Esophagus muscularis mucosa (tissue), 3 donors: Measurements from ENCODE around the gene OSR1.

Experiments used
- CTCF ChIP-seq, 3 experiments: fragments of 200-600 bp in 2 of 3; fragments of 450-650 bp in 1 of 3; sonication (generic) in 2 of 3; IDR thresholded peaks; one replicate each; pipeline ENCODE4 v1.5.1; 2017 to 2019; ENCODE audit warnings: antibody characterized with exemption in 3 of 3, mild to moderate bottlenecking in 2 of 3, moderate library complexity in 1 of 3
- POLR2A ChIP-seq: fragments of 450-650 bp; IDR thresholded peaks from one replicate; pipeline ENCODE4 v1.6.1; 2017; ENCODE audit warnings: antibody characterized with exemption, moderate library complexity, mild to moderate bottlenecking, low read depth

- TF ChIP-seq CTCF (IDR thresholded peaks at IDR 0.05) (no peak), POLR2A (no peak)
Observed at GRCh38 chr2:19350678-19351401, 7.6 kb downstream of the OSR1 start.
